Kidney (tissue), 14 donors: ENCODE measurements around the gene RAD51B. TPM values are rescaled to one million over a fixed set of nuclear protein-coding genes. Genes with fewer than 3 reads are reported as not detected.

Experiments
- DNase-seq, 5 donors: peaks; one replicate each; pipeline ENCODE4 v3.0.0-alpha.2; 2013 to 2020
- FAIRE-seq: peaks from 2 replicates; lab custom pipeline; 2012; peaks lifted over from hg19 to GRCh38; lab: Jason Lieb, UNC
- H3K27ac ChIP-seq, 2 donors: one replicate each; pipeline ENCODE4 v1.7.0; 2013; ENCODE audit warnings: low read depth in 2 of 2, low read length in 2 of 2, inconsistent platforms in 1 of 2
- H3K27me3 ChIP-seq: one replicate; pipeline ENCODE4 v1.7.1; 2013; ENCODE audit warnings: low read length, inconsistent platforms; ENCODE audit not compliant: control insufficient read depth, insufficient read depth
- H3K36me3 ChIP-seq, 3 donors: one replicate each; pipeline versions ENCODE4 v1.7.0 to v1.7.1; 2013; ENCODE audit warnings: low read length in 3 of 3, control low read depth in 1 of 3, inconsistent platforms in 1 of 3; ENCODE audit not compliant: insufficient read depth in 3 of 3, control insufficient read depth in 2 of 3
- H3K4me1 ChIP-seq, 3 donors: one replicate each; pipeline versions ENCODE4 v1.7.0 to v1.7.1; 2013; ENCODE audit warnings: low read length in 3 of 3, inconsistent platforms in 1 of 3, low read depth in 1 of 3; ENCODE audit not compliant: control insufficient read depth in 2 of 3, insufficient read depth in 2 of 3
- H3K4me3 ChIP-seq, 3 donors: one replicate each; pipeline versions ENCODE4 v1.7.0 to v1.8.1; 2013; ENCODE audit warnings: low read length in 3 of 3, control low read depth in 1 of 3, inconsistent platforms in 1 of 3
- H3K9ac ChIP-seq, 3 donors: one replicate each; pipeline versions ENCODE4 v1.7.0 to v1.7.1; 2013; ENCODE audit warnings: low read length in 3 of 3, control low read depth in 1 of 3, inconsistent platforms in 1 of 3
- H3K9me3 ChIP-seq, 3 donors: one replicate each; pipeline versions ENCODE4 v1.7.0 to v1.7.1; 2013; ENCODE audit warnings: low read length in 3 of 3, control low read depth in 1 of 3, inconsistent platforms in 1 of 3; ENCODE audit not compliant: control insufficient read depth in 2 of 3, insufficient read depth in 1 of 3
- intact Hi-C: fragments of 100-400 bp; cut with DNase I; formaldehyde crosslinking; loops from one replicate; pipeline ENCODE4 v1.11.1; 2022
- polyA plus RNA-seq: library from polyadenylated mRNA; stranded (reverse); fragments of 350-450 nt; fragmentation: Illumina TruSeq; extraction: RNeasy Lipid Tissue Mini Kit (QIAGEN cat#74804); gene quantifications from one replicate; pipeline ENCODE4 v1.2.3, GENCODE V29; 2014; ENCODE audit warnings: low read depth, low replicate concordance; ENCODE audit not compliant: insufficient read depth
- total RNA-seq: library from RNA; stranded (reverse); fragmentation: NEBNext Ultra II Directional; extraction: Animal tissue kit (Norgen Biotek cat#: 25700); gene quantifications from one replicate; pipeline ENCODE4 v1.2.1, GENCODE V29; 2021
- TF ChIP-seq, protein P1 (sequence below): IDR thresholded peaks from 3 replicates; pipeline ENCODE4 v1.5.1; 2012; ENCODE audit warnings: mild to moderate bottlenecking, moderate library complexity, borderline replicate concordance; ENCODE audit not compliant: insufficient read depth; ENCODE audit errors: extremely low read depth
- donor health status: control.
- donor health status: control.
- donor health status: control.
- donor health status: control.
- donor health status: control.
- donor health status: DM: yes; HTN: yes; CAD: no.
- donor health status: Normal renal cell carcinoma (clear cell type).

Gene RAD51B
- total and polyA plus RNA-seq, 2 donors from 2014 or later, result 6.9 to 18.0 TPM

DNA sequence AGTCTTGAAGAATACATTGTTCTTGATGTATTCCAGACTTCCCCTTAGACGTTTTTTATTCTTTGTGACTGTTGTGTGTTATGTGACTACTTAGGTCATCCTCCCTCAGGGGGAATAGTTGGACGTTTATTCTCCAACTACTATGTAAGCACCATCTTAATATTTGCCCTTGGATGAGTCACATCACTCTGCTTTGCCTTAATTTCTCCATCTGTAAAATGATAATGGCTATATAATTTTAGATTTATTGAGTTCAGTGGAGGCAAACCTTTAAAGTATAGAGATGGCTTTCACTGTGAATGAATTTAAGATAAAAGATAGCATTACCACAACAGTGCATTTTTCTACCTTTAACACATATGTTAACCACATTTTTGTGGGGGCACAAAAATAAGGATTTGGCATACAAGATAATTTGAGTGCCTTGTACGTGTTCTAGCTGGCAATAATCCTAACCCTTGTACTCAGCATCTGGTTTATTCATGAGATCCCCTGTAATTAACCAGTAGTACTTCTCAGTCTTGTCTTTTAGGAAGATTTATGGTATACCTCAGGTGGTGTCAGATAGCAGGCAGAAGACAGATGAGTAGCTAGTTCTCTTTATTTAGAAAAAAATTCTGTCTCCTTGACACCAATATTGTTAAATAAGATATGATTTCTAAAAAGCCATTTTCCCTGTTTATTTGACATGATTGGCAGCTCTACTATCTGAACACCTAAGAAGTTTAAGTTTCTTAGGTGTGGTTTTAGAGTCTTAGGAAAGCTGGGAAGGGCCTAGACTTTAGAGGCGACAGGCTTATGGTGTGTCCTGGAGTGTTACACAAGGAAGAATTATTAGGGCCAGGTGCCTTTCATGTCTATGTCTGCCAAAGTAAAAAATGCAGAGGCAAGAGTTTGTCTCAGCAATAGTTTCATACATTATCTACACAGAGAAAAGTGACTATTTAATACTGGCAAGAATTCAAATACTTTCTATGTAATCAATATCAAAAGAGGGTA is 152.3 kb downstream of the RAD51B start:
- no peak overlapping the region for H3K27ac ChIP-seq
- no peaks in the 10 kb centered on the region for H3K36me3 ChIP-seq
- intact Hi-C loops, result no loop called here
- H3K9me3 ChIP-seq, result no peaks in the 10 kb centered on the region
- H3K9ac ChIP-seq, result no peak overlapping the region
- no peak for FAIRE-seq
- peak in 2 of 5 donors; percentile 47 to 57 for DNase-seq
- H3K4me3 ChIP-seq, result no peak overlapping the region
- H3K4me1 ChIP-seq, result no peaks in the 10 kb centered on the region
- TF ChIP-seq, protein P1, sequence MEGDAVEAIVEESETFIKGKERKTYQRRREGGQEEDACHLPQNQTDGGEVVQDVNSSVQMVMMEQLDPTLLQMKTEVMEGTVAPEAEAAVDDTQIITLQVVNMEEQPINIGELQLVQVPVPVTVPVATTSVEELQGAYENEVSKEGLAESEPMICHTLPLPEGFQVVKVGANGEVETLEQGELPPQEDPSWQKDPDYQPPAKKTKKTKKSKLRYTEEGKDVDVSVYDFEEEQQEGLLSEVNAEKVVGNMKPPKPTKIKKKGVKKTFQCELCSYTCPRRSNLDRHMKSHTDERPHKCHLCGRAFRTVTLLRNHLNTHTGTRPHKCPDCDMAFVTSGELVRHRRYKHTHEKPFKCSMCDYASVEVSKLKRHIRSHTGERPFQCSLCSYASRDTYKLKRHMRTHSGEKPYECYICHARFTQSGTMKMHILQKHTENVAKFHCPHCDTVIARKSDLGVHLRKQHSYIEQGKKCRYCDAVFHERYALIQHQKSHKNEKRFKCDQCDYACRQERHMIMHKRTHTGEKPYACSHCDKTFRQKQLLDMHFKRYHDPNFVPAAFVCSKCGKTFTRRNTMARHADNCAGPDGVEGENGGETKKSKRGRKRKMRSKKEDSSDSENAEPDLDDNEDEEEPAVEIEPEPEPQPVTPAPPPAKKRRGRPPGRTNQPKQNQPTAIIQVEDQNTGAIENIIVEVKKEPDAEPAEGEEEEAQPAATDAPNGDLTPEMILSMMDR, result no peak
- no peaks in the 10 kb centered on the region for H3K27me3 ChIP-seq

DNA sequence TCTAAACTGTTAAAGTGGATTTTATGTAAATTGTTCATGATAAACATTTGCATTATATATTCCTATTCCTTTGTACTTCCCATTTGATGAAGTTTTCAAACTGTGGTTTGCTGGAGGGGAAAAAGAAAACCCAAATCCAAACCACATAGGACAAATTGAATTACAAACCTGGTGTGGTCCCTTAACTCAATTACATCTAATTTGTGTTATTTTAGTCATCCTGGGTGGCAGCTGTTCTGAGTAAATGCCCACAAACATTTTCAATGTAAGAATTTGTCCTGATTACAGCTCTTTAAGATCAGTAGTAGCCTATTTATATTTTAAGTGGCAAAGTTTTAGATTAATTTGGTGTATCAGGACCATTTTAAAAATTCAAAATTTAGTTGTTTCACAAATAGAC is 153.9 kb downstream of the RAD51B start:
- DNase-seq (no peak), FAIRE-seq (no peak)
- TF ChIP-seq, protein P1, result no peak
- Histone ChIP-seq H3K27ac (no peak overlapping the region), H3K4me3 (no peak overlapping the region), H3K27me3 (no peaks in the 10 kb centered on the region), H3K36me3 (no peaks in the 10 kb centered on the region), H3K9me3 (no peaks in the 10 kb centered on the region), H3K9ac (no peak overlapping the region), H3K4me1 (no peaks in the 10 kb centered on the region)
- intact Hi-C loops, result no loop called here

DNA sequence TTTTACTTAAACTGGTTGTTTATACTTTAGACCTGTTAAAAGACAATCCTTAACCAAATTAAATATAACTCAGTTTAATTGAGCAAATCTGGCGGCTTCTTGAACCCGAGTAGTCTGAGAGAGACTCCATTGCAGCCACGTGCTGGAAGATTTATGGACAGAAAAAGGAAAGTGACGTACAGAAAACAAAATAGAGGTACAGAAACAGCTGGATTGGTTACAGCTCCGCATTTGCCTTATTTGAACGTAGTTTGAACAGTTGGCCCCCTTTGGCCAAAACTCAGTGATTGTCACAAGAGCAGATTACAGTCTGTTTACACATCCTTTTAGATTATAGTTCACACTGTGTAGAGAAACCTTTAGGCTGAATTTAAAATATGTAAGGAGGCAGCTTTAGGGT is 155.9 kb downstream of the RAD51B start:
- no peaks in the 10 kb centered on the region for H3K36me3 ChIP-seq
- no peaks in the 10 kb centered on the region for H3K27me3 ChIP-seq
- H3K4me1 ChIP-seq, result no peaks in the 10 kb centered on the region
- intact Hi-C loops, result no loop called here
- DNase-seq (peak in 2 of 5 donors; percentile 34 to 66), FAIRE-seq (no peak)
- H3K9ac ChIP-seq, result no peak overlapping the region
- H3K4me3 ChIP-seq, result no peak overlapping the region
- TF ChIP-seq, protein P1, result no peak
- H3K27ac ChIP-seq, result no peak overlapping the region
- no peaks in the 10 kb centered on the region for H3K9me3 ChIP-seq
